ENCODE data around the gene STX4. TPM values are rescaled to one million over a fixed set of nuclear protein-coding genes. Genes with fewer than 3 reads are reported as not detected.
"Not testable (repeated sequence)": the region's sequence is repeated elsewhere in the genome, so short reads cannot be mapped to it uniquely, and the experiment has no call there.

STX4 gene
- total RNA-seq, 1 donor, result 49.0 TPM

DNA sequence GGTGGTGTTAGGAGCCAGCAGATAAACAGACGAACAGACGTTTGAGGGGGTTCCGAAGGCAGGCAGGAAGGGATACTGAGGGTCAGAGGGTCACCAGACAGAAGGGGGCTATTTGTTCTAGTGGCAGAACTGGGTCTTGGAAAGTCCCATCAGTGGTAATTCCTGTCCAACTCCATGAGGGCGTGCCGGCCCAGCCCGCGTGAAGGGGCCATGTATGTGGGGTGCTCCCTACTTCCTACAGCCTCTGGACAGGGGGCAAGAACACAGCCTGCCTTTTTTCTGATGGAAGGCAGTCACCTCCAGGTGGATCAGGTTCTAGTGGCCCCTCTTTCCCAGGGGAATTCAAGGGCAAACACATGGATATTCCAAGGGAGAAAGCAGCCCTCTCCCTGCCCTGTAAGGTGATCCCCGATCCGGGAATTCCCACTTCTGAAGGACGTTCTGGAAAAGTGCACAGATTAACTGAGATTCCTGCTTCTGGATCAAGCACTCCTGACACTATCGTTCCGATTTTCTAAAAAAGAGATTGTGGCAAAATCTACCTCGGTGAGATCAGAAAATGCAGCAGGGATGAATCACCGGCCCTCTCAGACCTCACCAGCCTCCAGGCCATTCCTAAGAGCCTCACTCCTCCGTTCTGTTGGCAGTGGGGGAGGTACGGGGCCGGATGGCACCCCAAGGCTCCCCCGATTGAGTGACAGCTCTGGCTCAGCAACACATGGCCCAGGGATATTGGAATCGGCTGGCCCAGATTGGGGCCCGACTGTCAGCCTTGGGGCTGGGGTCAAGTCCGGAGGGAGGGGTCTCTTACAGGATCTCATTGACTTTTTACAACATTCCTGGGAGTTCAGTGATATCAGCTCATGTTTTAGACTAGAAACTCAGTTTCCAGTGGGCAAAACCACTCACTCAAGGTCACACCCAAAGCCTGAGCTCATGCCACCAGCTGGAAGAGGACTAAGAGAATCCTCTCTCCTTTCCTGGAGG, 35.3 kb upstream of the STX4 start:
- no peak for DNase-seq (ENCODE audit: low read depth in 2 of 3, low spot score in 2 of 3)

GRCh38 chr16:30998852-30999761, 34.3 kb upstream of the STX4 start:
- no peak for DNase-seq (ENCODE audit: low read depth in 2 of 3, low spot score in 2 of 3)

GRCh38 chr16:31000671-31001382, 32.5 kb upstream of the STX4 start:
- DNase-seq (ENCODE audit: low read depth in 2 of 3, low spot score in 2 of 3), result no peak

- DNase-seq (ENCODE audit: low read depth in 2 of 3, low spot score in 2 of 3), result no peak
Measured at GRCh38 chr16:31001507-31002249, 31.7 kb upstream of the STX4 start.

GRCh38 chr16:31002250-31002700, 31.1 kb upstream of the STX4 start:
- DNase-seq (ENCODE audit: low read depth in 2 of 3, low spot score in 2 of 3), result no peak

DNA sequence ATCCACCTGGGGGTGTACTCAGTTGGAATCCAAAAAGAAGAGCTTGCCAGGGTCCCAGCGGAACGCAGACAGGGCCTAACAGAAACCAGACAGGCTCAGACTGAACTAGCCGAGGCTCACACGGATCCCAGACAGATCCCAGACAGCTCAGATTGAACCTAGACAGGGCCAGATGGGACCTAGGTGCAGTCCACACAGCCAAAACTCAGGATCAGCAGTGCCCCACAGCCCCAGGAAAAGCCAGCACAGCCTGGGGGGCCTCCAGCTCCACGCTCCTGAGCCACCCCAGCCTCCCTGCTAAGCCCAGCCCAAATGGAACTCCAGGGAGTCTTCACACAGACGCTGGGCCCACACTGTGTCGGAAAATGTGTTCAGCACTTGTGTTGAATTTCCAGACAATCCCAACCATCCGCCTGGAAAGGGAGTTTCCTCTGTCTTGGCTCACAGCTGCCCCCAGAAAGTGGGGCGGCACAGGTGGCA, 30.5 kb upstream of the STX4 start:
- no peak for DNase-seq (ENCODE audit: low read depth in 2 of 3, low spot score in 2 of 3)

DNA sequence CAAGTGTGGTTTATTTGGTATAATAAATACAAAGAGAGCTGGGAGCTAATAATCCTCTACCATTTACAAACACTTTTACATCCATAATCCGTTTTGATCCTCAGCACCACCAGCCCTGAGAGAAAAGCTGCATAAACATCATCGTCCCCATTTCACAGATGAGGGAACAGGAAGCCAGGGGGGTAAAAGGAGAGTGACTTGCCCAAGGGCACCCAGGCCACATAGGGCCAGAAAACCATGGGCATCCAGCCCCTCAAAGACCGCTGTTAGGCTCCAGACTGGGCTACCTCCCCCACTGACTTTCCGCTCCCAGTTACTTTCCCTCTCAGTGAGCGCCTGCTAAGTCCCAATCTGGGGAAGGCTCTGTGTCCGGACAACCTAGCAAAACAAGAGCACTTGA, 29.6 kb upstream of the STX4 start:
- DNase-seq (ENCODE audit: low read depth in 2 of 3, low spot score in 2 of 3), result no peak

DNA sequence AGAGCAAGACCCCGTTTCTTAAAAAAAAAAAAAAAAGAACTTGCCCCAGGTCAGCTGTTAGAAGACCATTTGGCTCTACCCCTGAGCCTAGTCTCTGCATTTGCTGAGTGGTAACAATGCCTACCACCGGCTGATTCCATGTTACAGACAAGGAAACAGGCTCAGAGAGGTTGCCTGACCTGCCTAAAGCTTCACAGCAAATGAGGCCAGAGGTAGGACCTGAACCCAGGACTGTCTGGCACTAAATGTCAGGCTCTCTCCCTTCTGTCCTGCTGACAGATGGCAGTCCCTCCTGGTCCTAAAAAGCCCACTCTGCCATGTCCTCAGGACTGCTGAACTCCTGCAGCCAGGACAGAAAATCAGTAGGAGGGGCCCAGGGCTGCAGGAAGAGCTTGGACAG, 28.7 kb upstream of the STX4 start:
- no peak for DNase-seq (ENCODE audit: low read depth in 2 of 3, low spot score in 2 of 3)

- DNase-seq (ENCODE audit: low read depth in 2 of 3, low spot score in 2 of 3), result no peak
Measured at GRCh38 chr16:31005350-31006085, 27.8 kb upstream of the STX4 start.

GRCh38 chr16:31006086-31006385, 27.3 kb upstream of the STX4 start:
- DNase-seq (ENCODE audit: low read depth in 2 of 3, low spot score in 2 of 3), result no peak

- DNase-seq (ENCODE audit: low read depth in 2 of 3, low spot score in 2 of 3), result no peak
Measured at GRCh38 chr16:31006589-31006988, 26.8 kb upstream of the STX4 start.

GRCh38 chr16:31007684-31008083, 25.7 kb upstream of the STX4 start:
- no peak for DNase-seq (ENCODE audit: low read depth in 2 of 3, low spot score in 2 of 3)

GRCh38 chr16:31008149-31008548, 25.2 kb upstream of the STX4 start:
- DNase-seq (ENCODE audit: low read depth in 2 of 3, low spot score in 2 of 3), result no peak

- DNase-seq (ENCODE audit: low read depth in 2 of 3, low spot score in 2 of 3), result no peak
Measured at GRCh38 chr16:31008551-31008950, 24.8 kb upstream of the STX4 start.

DNA sequence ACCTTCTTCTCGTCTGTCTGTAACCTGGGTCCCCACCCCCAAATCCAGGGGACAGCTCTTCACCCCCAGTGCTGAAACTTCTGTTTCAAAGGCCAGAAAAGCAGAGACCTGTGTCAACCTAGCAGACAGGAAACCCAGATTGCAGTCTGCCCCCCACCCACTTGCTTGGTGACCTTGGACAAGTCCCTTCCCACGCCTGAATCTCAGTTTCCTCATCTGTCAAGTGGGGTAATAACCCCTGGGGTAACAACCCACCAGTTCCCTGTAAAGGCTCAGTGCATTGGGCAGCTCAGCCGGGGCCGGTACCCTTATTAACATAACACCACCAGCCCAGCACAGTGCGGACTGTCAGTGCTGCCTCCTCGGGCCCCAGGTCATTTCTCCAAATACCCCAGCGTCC, 24.2 kb upstream of the STX4 start:
- DNase-seq (ENCODE audit: low read depth in 2 of 3, low spot score in 2 of 3), result no peak

DNA sequence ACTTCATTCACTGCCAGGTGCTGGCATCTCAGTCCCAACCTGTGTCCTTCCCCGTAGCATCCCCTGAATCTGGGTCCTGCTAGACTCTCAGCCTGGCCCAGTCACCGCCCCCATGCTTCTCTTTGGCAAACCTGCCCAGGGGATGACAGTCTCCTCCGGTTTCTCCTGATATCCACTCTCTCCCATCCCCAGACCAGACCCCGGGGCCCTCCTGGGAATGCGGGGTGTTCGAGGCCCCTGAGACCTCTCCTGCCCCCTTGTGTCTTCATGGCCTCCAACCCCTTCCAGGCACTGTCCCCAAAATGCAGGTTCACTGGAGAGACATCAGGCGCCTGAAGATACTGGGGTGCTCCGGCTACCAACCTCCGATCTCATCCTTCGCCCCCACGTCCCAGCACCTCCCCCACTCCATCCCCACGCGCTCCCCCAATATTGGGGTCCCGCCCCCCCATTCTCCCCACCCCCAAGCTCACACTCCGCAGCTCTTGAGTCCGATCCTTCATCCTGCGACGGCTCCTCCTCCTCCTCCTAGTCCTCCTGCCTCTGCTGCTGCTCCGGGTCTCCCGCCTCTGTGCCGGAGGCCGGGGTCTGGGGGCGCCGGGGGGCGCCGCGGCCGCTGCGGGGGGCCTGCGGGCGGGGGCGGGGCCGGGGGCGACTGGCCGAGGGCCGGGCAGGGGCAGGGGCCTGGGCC, 23.3 kb upstream of the STX4 start:
- no peak for DNase-seq (ENCODE audit: low read depth in 2 of 3, low spot score in 2 of 3)

DNA sequence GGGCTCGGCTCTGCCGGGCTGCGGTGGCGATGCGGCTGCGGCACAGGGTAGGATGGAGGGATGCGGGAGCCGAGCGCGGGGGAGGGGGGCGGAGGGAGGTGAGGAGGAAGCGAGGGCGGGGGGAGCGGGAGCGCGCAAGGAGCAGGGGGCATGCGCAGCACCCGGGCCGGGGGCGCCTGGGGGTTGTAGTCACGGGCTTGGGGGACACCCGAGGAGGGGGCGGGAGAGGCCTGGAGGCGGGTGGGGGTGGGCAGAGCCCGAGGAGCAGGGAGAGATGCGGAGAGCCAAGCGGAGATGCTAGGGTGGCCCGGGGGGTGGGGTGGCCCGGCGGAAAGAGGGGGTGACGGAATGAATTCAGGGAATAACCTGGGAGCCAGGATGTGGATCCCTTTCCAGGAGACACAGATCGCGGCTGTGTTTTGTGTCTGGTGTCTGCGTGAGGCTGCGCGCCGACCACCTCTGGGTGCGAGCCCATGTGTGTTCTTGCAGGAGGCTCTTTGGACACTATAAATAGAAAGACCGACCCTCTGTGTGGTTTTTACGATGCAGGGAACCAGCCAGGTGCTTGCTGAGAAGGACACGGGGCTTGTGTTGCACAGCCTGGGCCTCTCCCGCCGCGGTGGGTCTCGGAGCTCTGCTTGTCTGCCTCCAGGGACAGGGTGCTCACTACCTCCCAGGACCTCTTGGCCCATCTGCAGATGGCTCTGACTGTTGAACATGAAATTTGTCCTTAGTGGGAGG, 22.6 kb upstream of the STX4 start, which contains the start of gene STX1B:
Gene STX1B, minus strand, starts transcription at position 54 of the 741 bp plus-strand sequence. CDS start 242 bp downstream, outside the sequence.
- peak in 2 of 3 donors; percentile 51 to 55 for DNase-seq (ENCODE audit: low read depth in 2 of 3, low spot score in 2 of 3)

DNA sequence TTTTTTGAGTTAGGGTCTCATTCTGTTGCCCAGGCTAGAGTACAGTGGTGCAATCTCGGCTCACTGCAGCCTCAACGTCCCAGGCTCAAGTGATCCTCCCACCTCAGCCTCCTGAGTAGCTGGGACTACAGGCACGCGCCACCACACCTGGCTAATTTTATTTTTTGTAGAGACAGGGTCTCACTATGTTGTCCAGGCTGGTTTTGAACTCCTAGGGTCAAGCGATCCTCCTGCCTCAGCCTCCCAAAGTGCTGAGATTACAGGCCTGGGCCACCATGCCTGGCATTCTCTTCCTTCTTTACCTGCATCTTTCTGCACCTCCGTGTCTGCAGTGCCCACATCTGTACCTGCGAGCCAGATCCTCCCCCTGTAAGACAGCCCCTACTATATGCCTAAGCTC, 21.5 kb upstream of the STX4 start:
- not testable (repeated sequence) for DNase-seq (ENCODE audit: low read depth in 2 of 3, low spot score in 2 of 3)

Data from hematopoietic multipotent progenitor cell (in vitro differentiated cells).